HG03196 (cell line): ENCODE measurements around the gene LRRC37A.
"Not testable (repeated sequence)": the region's sequence is repeated elsewhere in the genome, so short reads cannot be mapped to it uniquely, and the experiment has no call there.

Source experiments
- ATAC-seq: cut with Tn5 transposase; IDR thresholded peaks from one replicate; pipeline ENCODE4 v1.9.1; 2021; ENCODE audit not compliant: unreplicated experiment

LRRC37A gene

GRCh38 chr17:46286764-46287221 is 8.1 kb upstream of the LRRC37A start:
- ATAC-seq, result not testable (repeated sequence)

- not testable (repeated sequence) for ATAC-seq
Observed at GRCh38 chr17:46287587-46287986, 7.3 kb upstream of the LRRC37A start.

DNA sequence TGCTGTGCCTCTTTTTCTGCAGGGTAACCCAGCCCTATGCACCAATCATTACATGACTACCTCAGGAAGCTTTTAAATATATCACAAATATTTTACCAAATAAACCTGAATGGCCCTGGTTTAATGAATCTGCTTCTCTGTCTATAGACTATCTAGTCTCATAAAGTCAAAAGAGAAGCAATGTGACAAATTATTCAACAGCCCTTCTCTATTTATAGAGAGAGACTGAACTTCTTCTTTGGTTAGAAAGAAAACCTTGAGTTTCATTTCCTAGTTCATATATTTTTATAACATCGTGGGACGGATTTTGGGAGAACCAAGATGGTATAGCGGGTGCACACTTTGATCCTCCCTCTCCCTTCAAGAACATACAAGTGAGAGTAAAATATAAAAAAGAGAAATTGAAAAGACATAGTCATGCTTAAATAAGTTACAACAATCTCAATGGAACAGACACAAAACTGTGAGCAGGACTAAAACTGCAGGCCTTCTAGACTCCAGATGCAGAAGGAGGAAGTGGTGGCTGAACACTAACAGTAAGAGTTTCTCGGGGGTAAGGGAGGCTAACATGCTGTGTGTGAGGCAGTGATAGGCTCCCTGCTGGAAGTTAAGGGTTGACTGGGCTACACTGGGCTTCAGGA is 3.9 kb upstream of the LRRC37A start:
- ATAC-seq, result peak; percentile 96

DNA sequence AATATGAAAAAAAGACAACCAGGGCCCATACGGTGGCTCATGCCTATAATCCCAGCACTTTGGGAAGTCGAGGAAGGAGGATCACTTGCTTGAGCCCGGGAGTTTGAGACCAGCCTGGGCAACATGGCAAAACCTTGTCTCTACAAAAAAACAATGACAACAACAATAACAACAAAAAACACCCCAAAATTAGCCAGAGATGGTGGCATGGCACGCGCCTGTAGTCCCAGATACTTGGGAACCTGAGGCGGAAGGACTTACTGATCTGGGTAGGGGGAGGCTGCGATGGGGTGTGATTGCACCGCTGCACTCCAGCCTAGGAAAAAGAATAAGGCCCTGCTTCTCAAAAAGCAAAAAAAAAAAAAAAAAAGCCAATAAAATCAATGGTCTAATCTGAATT is 3.3 kb upstream of the LRRC37A start:
- not testable (repeated sequence) for ATAC-seq

DNA sequence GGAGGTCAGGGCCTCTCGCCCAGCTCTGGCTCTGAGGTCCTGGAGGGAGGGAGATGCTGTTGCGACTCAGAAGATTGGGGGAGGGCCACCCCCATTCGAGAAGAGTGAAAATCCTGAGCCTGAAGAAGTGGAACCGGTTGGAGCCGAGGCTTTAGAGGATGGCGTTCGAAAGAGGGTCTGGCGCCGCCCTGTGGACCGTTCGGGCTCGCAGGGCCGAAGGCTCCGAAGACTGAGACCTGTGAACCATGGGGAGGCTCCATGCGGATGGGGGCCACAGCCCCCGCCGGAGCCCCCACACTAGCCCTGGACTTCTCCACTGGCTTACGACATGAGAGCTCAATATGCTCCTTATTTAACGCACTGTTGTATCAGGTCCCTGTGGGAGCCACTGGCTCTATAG is 46.3 kb downstream of the LRRC37A start:
- ATAC-seq, result not testable (repeated sequence)

DNA sequence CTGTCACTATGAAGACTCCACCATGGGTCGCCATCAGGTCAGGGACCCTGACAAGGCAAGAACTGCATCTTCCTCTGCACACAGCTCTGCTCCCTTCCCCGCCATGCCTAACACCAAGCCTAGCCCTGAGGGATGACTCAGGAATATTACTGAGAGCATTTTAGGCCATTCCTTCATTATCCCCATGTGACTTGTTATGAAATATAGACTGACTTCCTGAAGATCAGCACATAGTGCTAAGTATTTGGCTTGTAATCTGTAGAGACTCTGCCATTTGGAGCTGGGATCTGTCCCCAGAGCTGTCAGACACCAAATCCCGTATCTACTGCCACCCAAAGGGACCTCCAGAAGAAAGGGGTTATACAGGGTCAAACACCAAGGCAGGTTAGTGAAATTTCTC is 47.2 kb downstream of the LRRC37A start:
- not testable (repeated sequence) for ATAC-seq

DNA sequence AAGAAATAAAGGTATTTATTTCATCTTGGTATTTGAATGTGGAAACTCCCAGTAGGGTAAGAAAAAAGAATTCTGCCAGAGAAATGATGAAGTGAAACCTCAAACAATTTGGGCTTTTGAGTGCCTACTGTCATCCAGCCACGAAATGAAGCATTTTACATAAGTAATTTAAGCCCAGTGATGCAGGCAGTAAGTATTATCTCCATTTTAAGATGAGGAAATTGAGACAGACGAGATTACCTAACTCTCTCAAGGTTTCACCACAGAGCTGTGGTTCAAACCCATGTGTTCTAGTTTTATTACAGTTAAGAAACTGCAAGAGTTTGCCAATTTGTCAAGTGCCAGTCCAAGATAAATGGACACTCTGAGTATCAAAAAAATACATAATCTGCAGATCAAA is 53.4 kb downstream of the LRRC37A start:
- not testable (repeated sequence) for ATAC-seq

DNA sequence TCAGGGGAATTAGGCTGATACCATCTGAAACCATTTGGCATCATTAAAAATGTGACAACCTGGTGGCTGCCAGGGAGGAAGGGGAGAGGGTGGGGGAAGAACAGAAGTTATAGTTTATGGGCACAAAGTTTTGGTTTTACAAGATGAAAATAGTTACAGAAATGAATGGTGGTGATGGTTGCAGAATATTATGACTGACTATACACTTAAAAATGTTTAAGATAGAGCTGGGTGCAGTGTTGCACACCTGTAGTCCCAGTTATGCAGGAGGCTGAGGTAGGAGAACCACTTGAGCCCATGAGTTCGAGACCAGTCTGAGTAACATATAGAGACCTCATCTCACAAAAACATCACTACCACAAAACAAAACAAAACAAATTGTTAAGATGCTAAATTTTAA is 54.1 kb downstream of the LRRC37A start:
- not testable (repeated sequence) for ATAC-seq

GRCh38 chr17:46353856-46354255 is 58.9 kb downstream of the LRRC37A start:
- not testable (repeated sequence) for ATAC-seq

DNA sequence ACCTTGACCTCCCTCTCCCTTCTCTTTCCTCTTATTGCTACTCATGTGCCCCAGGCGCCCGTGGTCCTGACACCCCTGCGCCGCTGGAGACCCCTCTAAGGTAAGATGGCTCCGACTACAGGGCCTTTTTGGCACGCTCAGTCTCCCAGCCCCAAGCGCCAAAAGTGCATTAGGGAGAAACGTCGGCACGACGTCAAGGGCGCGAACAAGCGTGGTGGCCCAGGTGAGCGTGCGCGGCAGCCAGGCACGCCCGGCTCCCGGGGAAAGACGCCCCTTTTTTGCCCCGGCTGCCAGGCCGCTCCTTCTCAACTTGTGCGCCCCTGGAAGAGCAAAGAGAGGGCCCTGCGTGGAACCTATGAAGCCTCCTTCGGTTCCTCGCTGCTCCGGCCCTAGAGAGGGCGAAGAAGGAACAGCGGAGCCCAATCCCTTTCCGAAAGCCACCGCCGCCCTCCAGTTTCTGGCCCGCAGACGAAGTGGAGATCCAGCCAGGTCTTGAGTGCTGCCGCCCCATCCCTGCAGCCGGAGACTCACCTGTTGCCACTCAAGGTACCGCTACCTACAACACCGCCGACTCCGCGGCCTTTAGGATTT is 66.3 kb downstream of the LRRC37A start:
- peak; percentile 40 for ATAC-seq

DNA sequence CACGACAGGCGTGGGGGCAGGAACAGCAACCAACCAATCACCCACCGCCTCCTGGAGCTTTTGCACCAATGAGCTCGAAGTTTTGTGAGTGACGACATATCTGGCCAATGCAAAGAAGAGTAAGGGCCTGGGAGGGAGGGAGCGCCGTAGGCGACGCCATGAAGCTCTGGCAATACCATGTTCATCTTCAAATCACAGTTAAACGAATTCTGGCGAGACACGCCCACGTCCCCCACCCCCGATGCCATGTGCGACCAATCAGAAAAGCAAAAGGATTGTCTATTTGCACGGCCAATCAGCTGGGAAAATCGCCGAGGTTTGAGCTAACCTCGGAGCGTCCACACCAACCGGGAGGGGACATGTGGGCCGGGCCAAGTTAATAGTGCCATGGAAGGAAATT is 66.8 kb downstream of the LRRC37A start, which contains the start of gene ARL17B:
Gene ARL17B (minus strand): TSS at position 12 of the 400 bp plus-strand sequence. CDS start 3,369 bp downstream, outside the sequence.
- ATAC-seq, result peak; percentile 90

GRCh38 chr17:46367520-46367919 is 72.6 kb downstream of the LRRC37A start:
- ATAC-seq, result not testable (repeated sequence)

DNA sequence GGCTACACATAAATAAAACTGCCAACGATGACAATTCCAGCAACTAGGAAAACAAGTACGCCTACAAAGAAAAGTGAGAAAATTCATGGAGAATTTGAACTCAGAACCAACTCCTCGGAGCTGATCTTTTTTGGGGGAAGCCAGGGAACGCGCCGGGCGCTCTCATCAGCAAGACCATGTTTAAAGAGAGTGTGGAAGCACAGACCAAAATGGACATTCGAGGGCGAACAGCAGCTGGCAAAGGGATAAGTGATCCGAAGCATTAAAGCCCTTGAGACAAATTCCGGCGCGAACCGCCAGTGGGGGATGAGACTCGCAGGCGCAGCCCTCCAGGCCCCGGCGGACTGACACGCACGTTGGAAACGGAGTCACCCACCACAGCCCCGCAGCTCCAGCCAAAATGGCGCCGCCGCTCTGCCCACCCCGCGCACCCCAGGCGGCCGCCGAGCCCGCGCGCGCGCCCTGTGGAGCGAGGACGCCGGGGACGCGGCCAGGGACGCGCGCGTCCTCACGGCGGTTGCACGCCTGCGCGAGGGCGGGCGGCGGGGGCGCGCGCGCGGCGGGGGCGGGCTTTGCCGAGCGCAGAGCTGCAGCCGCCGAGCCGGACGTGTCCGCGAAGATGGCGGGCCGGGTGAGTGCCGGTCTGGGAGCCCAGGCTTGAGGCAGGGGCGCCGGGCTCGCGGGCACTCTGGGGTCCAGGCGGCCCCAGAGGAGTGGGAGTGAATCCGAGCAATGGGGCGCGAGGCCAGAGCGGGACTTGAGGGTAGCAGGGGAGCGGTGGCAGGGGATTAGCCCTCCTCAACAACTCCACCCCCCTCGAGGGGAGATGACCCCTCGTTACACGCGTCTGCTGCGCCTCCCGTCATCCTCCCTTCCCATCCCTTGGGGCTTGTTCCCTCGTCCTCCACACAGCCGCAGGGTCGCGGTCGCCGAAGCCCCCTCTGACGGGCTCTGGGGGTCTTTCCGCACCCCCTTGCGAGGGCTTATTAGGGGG is 77.6 kb downstream of the LRRC37A start:
- peak; percentile 76 for ATAC-seq

GRCh38 chr17:46373418-46373817 is 78.5 kb downstream of the LRRC37A start:
- ATAC-seq, result not testable (repeated sequence)

- not testable (repeated sequence) for ATAC-seq
Observed at GRCh38 chr17:46383118-46383517, 88.2 kb downstream of the LRRC37A start.

DNA sequence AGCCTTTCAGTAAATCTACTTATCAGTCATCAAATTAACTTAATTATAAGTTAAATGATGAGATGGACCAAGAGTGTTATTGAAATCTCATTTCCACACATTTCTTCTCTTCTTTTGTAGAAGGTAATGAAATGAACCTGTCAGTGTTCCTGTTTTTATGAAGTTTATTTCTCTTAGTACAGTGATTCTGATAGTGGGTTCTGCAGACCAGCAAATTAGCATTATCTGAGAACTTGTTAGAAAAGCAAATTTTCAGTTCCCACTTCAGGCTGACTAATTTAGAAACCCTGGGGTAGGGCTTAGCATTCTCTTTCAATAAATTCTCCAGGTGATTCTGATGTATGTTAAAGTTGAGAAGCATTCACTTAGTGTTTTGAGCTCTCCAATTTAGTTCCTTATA is 90.6 kb downstream of the LRRC37A start:
- peak; percentile 59 for ATAC-seq
